AML-193 (cell line): Measurements from ENCODE around the gene BRD1.
A peak's percentile ranks its signal among the peaks of the same experiment; 100 is the strongest.
"Not testable (repeated sequence)": the region's sequence is repeated elsewhere in the genome, so short reads cannot be mapped to it uniquely, and the experiment has no call there.

Source experiments
- DNase-seq, 2 experiments: peaks; one replicate each; lab custom pipeline; 2025; lab: John Stamatoyannopoulos, UW

The BRD1 gene

GRCh38 chr22:49852898-49853894, 25.5 kb upstream of the BRD1 start, which contains the start of gene ZBED4:
TSS of gene ZBED4 (plus strand) at chr22:49853844. CDS start at chr22:49883663, 29,819 bp downstream.
- DNase-seq: peak; percentile 95 to 96

GRCh38 chr22:49852568-49852897, 24.9 kb upstream of the BRD1 start:
- not testable (repeated sequence) for DNase-seq

- DNase-seq: no peak
Measured at GRCh38 chr22:49850959-49851802, 23.5 kb upstream of the BRD1 start.

GRCh38 chr22:49850021-49850911, 22.6 kb upstream of the BRD1 start:
- DNase-seq: peak in 1 of 2 experiments; percentile 9

- no peak for DNase-seq
Measured at GRCh38 chr22:49849161-49850020, 21.7 kb upstream of the BRD1 start.

DNA sequence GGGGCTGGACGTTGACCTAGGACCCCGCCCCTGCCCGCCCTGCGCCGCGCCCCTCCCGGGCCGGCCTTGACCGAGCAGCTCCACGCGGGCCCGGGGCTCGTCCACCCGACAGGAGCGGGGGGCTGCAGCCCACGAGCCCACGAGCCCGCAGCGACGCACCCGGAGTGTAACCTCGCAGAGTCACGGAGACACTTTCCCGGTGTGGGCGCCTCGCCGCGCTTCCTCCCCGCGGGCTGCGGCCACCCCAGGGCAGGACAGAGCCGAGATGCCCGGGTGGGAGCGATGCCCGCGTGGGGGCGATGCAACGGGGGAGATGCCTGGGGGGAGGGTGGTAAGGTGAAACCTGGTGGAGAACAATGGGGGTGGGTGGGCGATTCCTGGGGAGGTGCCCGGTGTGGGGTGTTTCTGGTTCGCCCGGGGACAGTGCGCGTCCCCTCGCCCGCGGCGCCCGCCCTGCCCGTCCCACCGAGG, 21.1 kb upstream of the BRD1 start:
- no peak for DNase-seq

GRCh38 chr22:49847751-49848689, 20.3 kb upstream of the BRD1 start:
- peak; percentile 32 to 65 for DNase-seq

GRCh38 chr22:49845666-49846459, 18.2 kb upstream of the BRD1 start:
- no peak for DNase-seq

DNA sequence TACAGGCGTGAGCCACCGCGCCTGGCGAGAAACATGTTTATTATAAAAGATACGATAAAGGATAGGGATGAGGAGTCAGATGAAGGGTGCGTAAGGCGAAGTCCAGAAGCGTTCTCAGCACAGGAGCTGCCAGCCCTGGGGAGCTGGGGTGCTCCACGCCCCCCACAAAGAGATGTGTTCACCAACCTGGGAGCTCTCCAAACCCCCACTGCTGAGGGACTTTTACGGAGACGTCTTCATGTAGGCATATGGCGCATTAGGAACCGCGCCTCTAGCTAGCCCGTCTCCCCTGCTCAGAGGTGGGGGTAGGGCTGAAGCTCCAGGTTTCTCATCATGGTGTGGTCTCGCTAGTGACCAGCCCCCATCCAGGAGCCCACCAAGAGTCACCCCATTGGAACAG, 17.6 kb upstream of the BRD1 start:
- no peak for DNase-seq

- peak in 1 of 2 experiments; percentile 32 for DNase-seq
Measured at GRCh38 chr22:49838771-49839717, 11.4 kb upstream of the BRD1 start.

- DNase-seq: no peak
Measured at GRCh38 chr22:49833340-49834007, 5.8 kb upstream of the BRD1 start.

- no peak for DNase-seq
Measured at GRCh38 chr22:49829044-49829853, 1.6 kb upstream of the BRD1 start.

GRCh38 chr22:49828599-49828965, 909 bp upstream of the BRD1 start:
- no peak for DNase-seq

GRCh38 chr22:49827271-49827852, 311 bp downstream of the BRD1 start:
- DNase-seq: no peak

DNA sequence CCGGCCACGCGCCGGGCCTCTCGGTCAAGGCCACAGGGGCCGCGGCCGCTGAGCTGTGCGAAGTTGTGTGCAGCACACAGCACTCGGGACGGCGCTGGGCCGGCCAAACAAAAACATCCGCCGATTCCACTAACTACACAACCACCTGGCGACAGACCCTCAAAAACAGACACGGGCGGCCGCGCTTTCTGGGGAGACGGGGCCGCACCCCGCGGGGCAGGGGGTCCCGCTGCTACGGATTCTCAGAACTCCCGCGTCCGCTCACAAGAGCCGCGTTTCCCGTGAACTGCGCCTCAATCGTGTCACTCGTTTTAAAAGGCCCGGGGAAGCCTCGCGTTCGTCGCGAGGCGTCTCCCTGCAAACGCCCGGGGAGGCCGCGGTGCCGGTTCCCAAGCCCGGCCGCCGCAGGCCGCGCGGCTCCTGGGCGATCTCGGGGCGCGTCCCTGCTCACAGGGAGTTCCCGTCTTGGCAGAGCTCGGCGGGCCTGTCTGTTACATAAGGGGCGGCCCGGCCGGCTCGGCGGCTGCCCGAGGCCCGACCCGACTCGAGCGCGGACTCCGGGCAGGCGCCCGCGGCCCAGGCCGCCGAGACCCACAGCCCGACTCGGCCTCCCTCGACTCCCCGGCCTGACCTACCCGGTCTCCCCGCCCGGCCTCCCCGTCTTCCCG, 936 bp downstream of the BRD1 start:
- DNase-seq: no peak
